ENCODE measurements around the gene SEC23A.

- TF ChIP-seq CHD2 (IDR thresholded peaks at IDR 0.05; ENCODE audit: low read length) (no peak), CTCF (IDR thresholded peaks at IDR 0.05; ENCODE audit: control extremely low read depth in 1 of 3, insufficient read depth in 1 of 3, low read depth in 1 of 3, low read length in 3 of 3) (no peak), SIRT6 (IDR thresholded peaks at IDR 0.05; ENCODE audit: low read length) (no peak)
Measured at GRCh38 chr14:39138440-39138839, 35.4 kb upstream of the SEC23A start.

Data from H1 (cell line).